GM21619 (cell line): ENCODE measurements around the gene HSPG2.
A peak's percentile ranks its signal among the peaks of the same experiment; 100 is the strongest.

Experiments
- ATAC-seq: cut with Tn5 transposase; IDR thresholded peaks from one replicate; pipeline ENCODE4 v1.9.1; 2021; ENCODE audit not compliant: unreplicated experiment

HSPG2 gene

GRCh38 chr1:21867451-21867996 lies 69.6 kb downstream of the HSPG2 start:
- ATAC-seq: no peak

DNA sequence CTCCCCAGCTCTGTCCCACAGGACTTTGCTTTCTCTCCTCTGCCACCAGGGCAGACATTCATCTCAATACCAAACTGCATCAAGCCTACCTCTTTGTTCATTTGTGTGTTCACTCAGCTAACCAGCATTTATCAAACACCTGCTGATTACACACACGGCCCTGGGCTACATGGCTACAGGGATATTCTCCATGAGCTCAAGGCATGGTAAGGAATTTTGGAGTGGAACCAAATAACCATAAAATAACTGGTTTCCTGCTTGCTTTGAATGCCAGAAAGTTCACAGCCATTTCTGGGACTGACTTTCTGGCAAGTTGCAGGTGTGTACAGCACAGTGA lies 70.4 kb downstream of the HSPG2 start:
- ATAC-seq: no peak

DNA sequence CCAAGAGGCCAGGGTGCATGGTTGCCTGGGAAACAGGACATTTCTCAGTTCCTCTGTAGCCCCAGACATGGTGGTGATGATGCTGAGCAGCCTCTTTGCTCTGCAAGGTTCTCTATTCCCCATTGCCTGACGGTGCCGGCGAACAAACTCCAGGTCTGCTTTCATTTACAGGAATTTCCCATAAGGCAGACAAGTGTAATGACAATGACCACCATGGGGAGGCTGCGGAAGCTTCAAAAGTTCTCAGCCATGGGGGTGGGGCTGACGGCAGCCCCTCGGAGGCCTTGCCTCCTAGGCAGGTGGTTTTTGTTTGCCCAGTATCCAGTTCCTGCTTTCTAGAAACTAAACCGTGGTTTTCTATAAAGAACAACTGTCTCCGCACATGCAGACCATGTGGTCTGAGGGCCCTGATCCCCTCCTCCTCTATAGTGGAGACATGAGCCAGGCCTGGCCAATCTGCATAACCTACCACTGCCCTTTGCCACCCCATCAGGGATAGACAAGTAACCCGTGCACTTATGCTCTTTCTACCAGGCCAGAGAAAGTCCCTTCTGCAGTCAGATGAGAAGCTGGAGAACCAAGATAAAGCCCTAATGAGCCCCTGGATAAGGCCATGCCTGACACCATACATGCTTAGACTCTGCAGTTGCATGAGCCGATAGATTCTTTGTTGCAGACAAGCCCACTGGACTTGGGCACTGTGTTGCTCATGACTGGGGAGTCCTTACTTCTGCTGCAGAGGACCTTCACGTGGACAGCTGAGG lies 71.0 kb downstream of the HSPG2 start:
- peak; percentile 62 for ATAC-seq

DNA sequence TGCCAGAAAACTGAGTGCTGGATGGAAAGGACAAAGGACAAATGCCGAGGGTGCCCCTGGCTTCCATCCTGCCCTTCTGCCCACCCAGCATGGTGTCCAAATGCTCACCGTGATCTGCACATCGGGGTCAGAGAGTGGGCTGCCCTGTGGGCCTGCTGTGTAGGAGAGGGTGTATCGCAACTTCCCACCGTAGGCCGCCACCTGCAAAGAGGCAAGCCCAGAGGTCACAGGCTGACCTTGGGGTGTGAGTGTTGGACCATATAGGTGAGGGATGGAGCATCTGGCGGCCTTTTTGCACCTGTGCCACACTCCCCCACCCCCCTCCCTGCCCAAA lies 71.5 kb downstream of the HSPG2 start:
- no peak for ATAC-seq

DNA sequence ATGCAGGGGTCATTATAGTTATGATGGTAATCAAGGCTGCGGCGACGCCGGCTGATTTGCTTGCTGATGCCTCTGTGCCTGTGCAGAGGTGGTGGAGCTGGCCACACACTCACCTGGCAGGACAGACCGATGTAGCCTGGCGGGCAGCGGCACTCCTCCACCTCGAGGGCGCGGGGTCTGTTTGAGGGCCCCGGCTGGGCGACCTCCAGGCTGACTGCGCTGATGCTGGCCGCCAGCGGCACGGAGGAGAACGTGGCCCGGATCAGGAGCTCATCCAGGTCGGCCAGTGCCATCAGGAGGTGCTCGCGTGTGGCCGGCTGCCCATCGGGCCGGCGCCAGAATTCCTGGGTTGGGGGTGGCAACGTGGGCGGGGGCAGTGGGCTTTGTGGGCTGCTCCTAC lies 72.4 kb downstream of the HSPG2 start:
- no peak for ATAC-seq

DNA sequence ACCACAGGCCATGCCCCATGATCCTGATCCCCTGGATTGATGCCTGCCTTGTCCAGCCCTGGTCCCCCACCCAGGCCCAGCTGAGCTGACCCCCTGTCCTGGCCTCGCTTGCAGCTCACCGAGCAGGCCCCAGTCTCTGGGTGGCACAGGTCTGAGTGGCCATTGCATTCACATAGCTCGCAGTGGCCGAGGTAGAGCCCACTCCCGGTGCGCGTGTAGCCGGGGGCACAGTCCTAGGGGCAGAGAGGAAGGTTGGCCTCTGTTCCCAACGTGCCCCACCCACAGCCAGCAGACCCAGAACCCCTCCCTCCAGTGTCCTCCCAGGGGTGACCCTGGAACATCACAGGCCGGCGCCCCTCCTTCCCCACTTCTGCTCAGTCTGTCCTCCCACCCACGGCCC lies 73.1 kb downstream of the HSPG2 start:
- ATAC-seq: no peak

DNA sequence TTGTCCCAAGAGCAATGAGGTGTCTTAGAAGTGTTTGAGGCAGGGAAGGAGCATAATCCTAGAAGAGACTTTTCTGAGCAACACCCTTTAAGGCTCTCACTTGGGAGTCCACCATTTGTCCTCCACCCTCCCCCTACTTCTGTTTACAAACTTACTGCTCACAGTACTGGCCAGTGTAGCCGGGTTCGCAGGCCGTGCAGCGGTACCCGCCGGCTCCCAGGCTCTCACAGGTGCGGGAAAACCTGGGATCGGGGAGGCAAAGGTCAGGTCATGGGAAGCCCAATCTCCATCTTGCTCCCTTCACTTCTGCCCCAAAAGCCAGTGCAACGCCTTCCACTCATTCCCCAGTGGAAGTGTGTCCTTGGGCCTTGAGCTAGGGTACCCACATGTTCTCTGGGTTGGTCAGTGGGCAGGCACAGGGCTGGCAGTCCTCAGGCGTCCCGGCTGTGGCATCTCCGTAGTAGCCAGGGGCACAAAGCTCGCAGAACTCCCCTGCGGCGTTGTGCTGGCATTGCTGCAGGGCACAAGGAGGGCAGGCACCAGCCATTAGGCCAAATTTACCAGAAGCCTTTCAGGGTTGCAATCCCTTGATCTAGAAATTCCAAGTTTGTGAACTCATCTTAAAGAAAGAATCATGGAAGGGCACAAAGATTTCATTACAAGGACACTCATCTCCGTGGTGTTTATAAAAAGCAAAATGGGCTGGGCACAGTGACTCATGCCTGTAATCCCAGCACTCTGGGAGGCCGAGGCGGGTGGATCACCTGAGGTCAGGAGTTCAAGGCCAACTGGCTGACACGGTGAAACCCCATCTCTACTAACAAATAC lies 75.3 kb downstream of the HSPG2 start:
- ATAC-seq: no peak

- no peak for ATAC-seq
Measured at GRCh38 chr1:21860971-21861370, 76.1 kb downstream of the HSPG2 start.

- ATAC-seq: no peak
Measured at GRCh38 chr1:21859669-21860179, 77.4 kb downstream of the HSPG2 start.

DNA sequence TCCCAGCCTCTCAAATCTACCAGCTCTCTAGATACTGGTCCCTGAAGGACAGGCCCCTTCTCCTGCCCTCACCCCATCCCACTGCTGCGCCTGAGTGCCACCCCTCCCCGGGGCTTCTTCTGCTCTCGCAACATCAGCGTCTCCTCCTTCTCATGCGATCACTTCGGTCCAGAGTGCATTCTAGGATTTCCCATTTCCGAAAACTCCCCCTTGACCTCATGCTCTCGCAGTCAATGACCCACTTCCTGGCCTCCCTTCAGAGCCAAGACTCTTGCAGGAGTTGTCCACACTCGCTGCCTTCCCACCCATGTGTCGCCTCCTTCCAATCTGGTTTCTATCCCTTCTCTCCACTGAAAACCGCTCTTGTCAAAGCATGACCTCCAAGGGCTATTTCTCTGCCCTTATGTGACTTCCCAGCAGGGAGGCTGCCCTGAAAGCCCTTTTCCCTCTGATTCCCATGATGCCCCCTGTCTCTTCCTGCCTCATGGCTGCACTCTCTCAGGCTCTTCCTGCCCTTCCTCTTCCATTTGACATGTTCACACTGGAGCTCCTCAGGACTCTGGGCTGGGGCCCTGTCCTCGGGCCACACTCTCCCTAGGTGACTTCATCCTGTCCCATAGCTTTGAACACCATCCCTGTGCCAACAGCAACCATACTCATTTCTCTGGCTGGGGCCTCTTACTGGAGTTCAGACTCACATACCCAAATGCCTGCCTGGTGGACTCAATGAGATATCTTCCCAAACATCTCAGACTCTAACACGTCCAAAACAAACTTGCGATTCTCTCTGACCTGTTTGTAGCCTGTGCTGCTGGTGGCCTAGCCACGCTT lies 79.1 kb downstream of the HSPG2 start:
- ATAC-seq: no peak

- ATAC-seq: no peak
Measured at GRCh38 chr1:21857142-21857839, 79.8 kb downstream of the HSPG2 start.

DNA sequence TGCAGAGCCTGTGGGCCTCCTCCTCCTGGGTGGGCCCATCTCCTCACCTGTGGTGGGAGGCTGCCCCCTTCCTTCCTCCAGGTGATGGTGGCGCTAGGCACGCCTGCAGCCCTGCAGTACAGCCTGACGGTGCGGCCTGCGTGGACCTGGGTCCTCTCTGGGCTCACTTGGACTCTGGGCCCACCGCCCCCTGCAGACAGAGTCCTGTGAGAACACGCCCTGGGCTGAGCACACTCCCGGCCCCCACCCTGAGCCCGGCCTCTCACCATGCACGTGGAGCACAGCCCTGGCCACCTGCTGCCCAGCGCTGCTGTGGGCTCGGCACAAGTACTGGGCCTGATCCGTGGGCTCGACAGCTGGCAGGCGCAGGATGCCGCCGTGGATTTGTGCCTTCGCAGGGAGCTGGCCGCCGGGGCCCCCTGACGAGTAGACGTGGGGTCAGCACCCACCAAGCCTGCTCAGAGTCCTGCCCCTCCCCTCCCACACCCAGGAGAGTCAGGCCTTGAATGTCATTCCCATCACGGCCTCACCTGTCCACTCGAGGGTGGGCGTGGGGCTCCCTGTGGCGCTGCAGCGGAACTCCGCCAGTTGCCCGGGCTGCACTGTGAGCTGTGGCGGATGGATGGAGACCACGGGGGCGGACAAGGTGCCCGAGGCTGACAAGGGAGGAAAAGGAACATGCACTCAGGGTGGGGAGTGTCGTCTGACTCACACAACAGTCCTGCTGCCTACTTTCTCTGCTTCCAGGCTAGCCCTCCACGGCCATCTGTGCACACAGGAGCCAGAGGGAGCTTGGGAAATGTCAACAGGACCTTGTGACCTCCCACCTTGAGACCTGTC lies 81.6 kb downstream of the HSPG2 start:
- ATAC-seq: no peak

- ATAC-seq: no peak
Measured at GRCh38 chr1:21854751-21855131, 82.4 kb downstream of the HSPG2 start.

DNA sequence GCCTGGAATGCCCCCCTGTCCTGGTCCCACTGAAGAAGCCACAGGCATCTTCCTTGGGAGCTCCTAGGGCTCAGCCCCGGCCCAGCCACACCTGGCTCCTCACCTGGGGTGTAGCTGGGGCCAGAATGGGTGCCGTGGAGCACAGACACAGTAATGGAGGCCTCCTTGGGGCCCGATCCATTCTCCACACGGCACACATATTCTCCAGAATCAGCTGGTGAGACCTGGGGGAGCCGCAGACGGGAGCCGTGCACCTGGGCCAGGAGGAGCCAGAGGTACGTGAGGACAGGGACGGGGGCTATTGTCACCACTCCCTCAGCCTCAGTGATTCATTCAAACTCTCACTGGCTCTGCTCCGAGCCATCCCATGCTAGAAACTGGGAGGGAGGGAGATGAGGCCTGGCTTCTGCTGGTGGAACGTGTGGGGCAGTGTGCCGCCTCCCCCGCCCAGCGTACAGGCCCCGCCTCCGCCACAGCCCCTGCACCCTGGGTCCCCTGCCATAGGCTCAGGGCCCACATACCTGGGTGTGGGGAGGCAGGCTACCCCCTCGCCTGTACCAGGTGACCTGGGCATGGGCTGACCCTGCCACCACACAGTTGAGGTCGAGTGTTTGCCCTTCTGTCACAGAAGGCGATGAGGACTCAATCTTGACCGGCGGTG lies 82.9 kb downstream of the HSPG2 start:
- ATAC-seq: no peak

DNA sequence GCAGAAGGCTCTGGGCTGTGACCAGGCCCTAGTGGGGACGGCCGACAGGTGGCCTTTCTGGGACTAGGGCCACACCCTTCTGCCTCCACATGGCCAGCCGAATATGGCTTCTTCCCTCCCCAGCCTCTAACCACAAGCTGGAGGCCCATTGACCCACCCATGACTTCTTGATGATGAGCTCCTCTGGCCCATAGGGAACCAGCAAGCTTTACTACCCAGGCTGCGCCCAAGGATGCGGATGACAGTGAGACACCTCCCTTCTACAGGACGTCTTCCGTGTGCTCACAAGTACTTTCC lies 84.0 kb downstream of the HSPG2 start:
- no peak for ATAC-seq

- peak; percentile 53 for ATAC-seq
Measured at GRCh38 chr1:21852282-21853130, 84.6 kb downstream of the HSPG2 start.

- ATAC-seq: no peak
Measured at GRCh38 chr1:21851430-21852250, 85.5 kb downstream of the HSPG2 start.
